HepG2 (cell line): Measurements from ENCODE around the gene SLC22A12. TPM values are rescaled to one million over a fixed set of nuclear protein-coding genes. Genes with fewer than 3 reads are reported as not detected.
"Not testable (repeated sequence)": the region's sequence is repeated elsewhere in the genome, so short reads cannot be mapped to it uniquely, and the experiment has no call there.

Experiments
- ATAC-seq: fragments of 200-7000 bp; cut with Tn5 transposase; 3 replicates; pipeline ENCODE4 v1.9.1; 2020; ENCODE audit warnings: mild to moderate bottlenecking, moderate library complexity
- BruUV-seq: library from RNA; stranded (reverse); fragments of 400-500 nt; replicated peaks from 2 replicates; lab custom pipeline; 2021; lab: Mats Ljungman, UMichigan
- CTCF ChIA-PET: fragments of 300-600 bp; formaldehyde crosslinking; extraction: SDS; loops from one replicate; lab custom pipeline; 2021; ENCODE audit warnings: low total read pairs, inconsistent platforms, low intra/inter-chr PET ratio; lab: Yijun Ruan, JAX
- POLR2A ChIA-PET: fragments of 350-600 bp; sonication (Branson Sonifier 250); formaldehyde crosslinking; loops from one replicate; lab custom pipeline; 2020; ENCODE audit warnings: antibody characterized with exemption, inconsistent platforms; lab: Yijun Ruan, JAX
- DNase-seq: peaks from one replicate; pipeline ENCODE4 v3.0.0-alpha.2; 2015; ENCODE audit warnings: low spot score
- FAIRE-seq: peaks from 3 replicates; lab custom pipeline; 2011; peaks lifted over from hg19 to GRCh38; lab: Jason Lieb, UNC
- H2AFZ ChIP-seq: one replicate; pipeline ENCODE4 v1.6.1; 2011; ENCODE audit warnings: low read length, inconsistent platforms
- H3K27ac ChIP-seq: fragments of 300-600 bp; 3 replicates; pipeline ENCODE4 v1.8.0; 2011; ENCODE audit warnings: mixed run types, mild to moderate bottlenecking, mixed read lengths, low read length, inconsistent platforms; ENCODE audit not compliant: insufficient read depth; ENCODE audit errors: extremely low read length
- H3K27me3 ChIP-seq, 2 experiments: fragments of 200-600 bp in 1 of 2; 2 replicates in 1 of 2; 3 replicates in 1 of 2; pipeline versions ENCODE4 v1.6.0 to v1.8.0; 2011; ENCODE audit warnings: low read length in 2 of 2, mild to moderate bottlenecking in 2 of 2, moderate library complexity in 2 of 2, inconsistent platforms in 1 of 2; ENCODE audit not compliant: insufficient read depth in 2 of 2, control insufficient read depth in 1 of 2
- H3K36me3 ChIP-seq, 2 experiments: fragments of 200-600 bp in 1 of 2; replicated peaks in 1 of 2; 2 replicates in 1 of 2; 3 replicates in 1 of 2; pipeline versions ENCODE4 v1.5.1 to v1.8.0; 2011; ENCODE audit warnings: low read length in 2 of 2, inconsistent platforms in 1 of 2; ENCODE audit not compliant: insufficient read depth in 2 of 2, control insufficient read depth in 1 of 2
- H3K4me1 ChIP-seq: 2 replicates; pipeline ENCODE4 v1.5.1; 2012; ENCODE audit warnings: low read length, inconsistent platforms; ENCODE audit not compliant: insufficient read depth
- H3K4me2 ChIP-seq: 2 replicates; pipeline ENCODE4 v1.6.0; 2011; ENCODE audit warnings: low read depth, low read length, inconsistent platforms
- H3K4me3 ChIP-seq, 3 experiments: fragments of 200-600 bp in 1 of 3; sonication (generic), shearing (Covaris generic) in 1 of 3; replicated peaks in 1 of 3; 2 replicates each; pipeline ENCODE4 v1.5.1; 2011 to 2016; ENCODE audit warnings: low read length in 3 of 3, inconsistent platforms in 2 of 3, low read depth in 2 of 3, mild to moderate bottlenecking in 2 of 3, control low read depth in 1 of 3, mixed read lengths in 1 of 3; ENCODE audit not compliant: insufficient read depth in 1 of 3
- H3K79me2 ChIP-seq: one replicate; pipeline ENCODE4 v1.6.1; 2011; ENCODE audit warnings: low read length, inconsistent platforms; ENCODE audit not compliant: insufficient read depth
- H3K9ac ChIP-seq: 2 replicates; pipeline ENCODE4 v1.6.0; 2011; ENCODE audit warnings: mild to moderate bottlenecking, low read depth, low read length, inconsistent platforms; ENCODE audit not compliant: insufficient read depth
- H3K9me3 ChIP-seq: 2 replicates; pipeline ENCODE4 v1.5.1; 2012; ENCODE audit warnings: mild to moderate bottlenecking, low read length
- H4K20me1 ChIP-seq: 2 replicates; pipeline ENCODE4 v1.6.0; 2011; ENCODE audit warnings: inconsistent platforms, mild to moderate bottlenecking, low read length, moderate library complexity; ENCODE audit not compliant: insufficient read depth
- AHDC1 ChIP-seq: sonication (generic); formaldehyde crosslinking; IDR thresholded peaks from 2 replicates; pipeline ENCODE4 v1.5.1; 2020; ENCODE audit warnings: mild to moderate bottlenecking, missing genetic modification reagents, borderline replicate concordance
- ARHGAP35 ChIP-seq: sonication (generic); formaldehyde crosslinking; IDR thresholded peaks from 2 replicates; pipeline ENCODE4 v1.9.0; 2022; ENCODE audit warnings: mild to moderate bottlenecking, inconsistent platforms, moderate library complexity, missing genetic modification reagents, borderline replicate concordance
- KDM6A ChIP-seq: IDR thresholded peaks from 2 replicates; pipeline ENCODE4 v1.6.1; 2016; ENCODE audit warnings: low read depth
- RXRA ChIP-seq: sonication (generic); formaldehyde crosslinking; IDR thresholded peaks from 2 replicates; pipeline ENCODE4 v1.5.1; 2020; ENCODE audit warnings: missing genetic modification reagents
- SALL2 ChIP-seq: sonication (generic); formaldehyde crosslinking; IDR thresholded peaks from 2 replicates; pipeline ENCODE4 v1.8.1; 2023; ENCODE audit warnings: mild to moderate bottlenecking, missing genetic modification reagents, inconsistent platforms
- ZNF234 ChIP-seq: sonication (generic); formaldehyde crosslinking; conservative IDR thresholded peaks from 2 replicates; pipeline ENCODE4 v1.5.1; 2020; ENCODE audit warnings: mild to moderate bottlenecking, missing genetic modification reagents
- ZNF367 ChIP-seq: sonication (generic); formaldehyde crosslinking; IDR thresholded peaks from 2 replicates; pipeline ENCODE4 v1.4.0; 2020; ENCODE audit warnings: missing genetic modification reagents, borderline replicate concordance
- ZNF468 ChIP-seq: sonication (generic); formaldehyde crosslinking; IDR thresholded peaks from 2 replicates; pipeline ENCODE4 v1.8.0; 2022; ENCODE audit warnings: mild to moderate bottlenecking, moderate library complexity, missing genetic modification reagents
- ZNF558 ChIP-seq: sonication (generic); formaldehyde crosslinking; IDR thresholded peaks from 2 replicates; pipeline ENCODE4 v1.9.0; 2022; ENCODE audit warnings: mild to moderate bottlenecking, missing genetic modification reagents, borderline replicate concordance
- ZNF597 ChIP-seq: sonication (generic); formaldehyde crosslinking; IDR thresholded peaks from 2 replicates; pipeline ENCODE4 v1.5.0; 2020; ENCODE audit warnings: missing genetic modification reagents
- ZNF687 ChIP-seq: sonication (generic); formaldehyde crosslinking; IDR thresholded peaks from 2 replicates; pipeline ENCODE4 v1.5.1; 2020; ENCODE audit warnings: mild to moderate bottlenecking, missing genetic modification reagents, moderate library complexity
- ZNF841 ChIP-seq: sonication (generic); formaldehyde crosslinking; IDR thresholded peaks from 2 replicates; pipeline ENCODE4 v1.8.1; 2023; ENCODE audit warnings: missing genetic modification reagents, borderline replicate concordance
- WGBS: methylation state at CpG from one replicate; pipeline ENCODE4 v1.1.6; 2017; ENCODE audit warnings: low lambda C conversion rate; 5-methylcytosine and 5-hydroxymethylcytosine counted together
- in situ Hi-C: cut with HindIII; loops from 2 replicates; pipeline ENCODE4 v1.10.0; 2017; ENCODE audit warnings: low pct_unique_long_range_greater_than_20kb; ENCODE audit not compliant: extremely low pct_ligation_motif_present
- intact Hi-C: fragments of 100-400 bp; cut with micrococcal nuclease; formaldehyde crosslinking; loops from one replicate; pipeline ENCODE4 v1.10.0; 2022; ENCODE audit not compliant: unreplicated experiment
- polyA plus RNA-seq, 8 experiments: library from polyadenylated mRNA; depleted of rRNA in 3 of 8; stranded (reverse) in 7 of 8; unstranded in 1 of 8; fragments of >200 nt; fragmentation: Illumina TruSeq in 4 of 8; extraction: Trizol in 4 of 8; gene quantifications; 2 replicates each; pipeline versions ENCODE4 v1.2.1 to v1.2.3, GENCODE V29; 2011 to 2016; ENCODE audit warnings: low read depth in 4 of 8, missing spikeins in 1 of 8, mixed read lengths in 1 of 8; ENCODE audit not compliant: insufficient read depth in 1 of 8
- total RNA-seq, 5 experiments: library from RNA; depleted of rRNA; stranded (reverse); fragments of >200 nt; fragmentation: Illumina TruSeq; extraction: Trizol; gene quantifications; 2 replicates each; pipeline ENCODE4 v1.2.3, GENCODE V29; 2016; ENCODE audit warnings: low read depth in 1 of 5

Gene SLC22A12
- total and polyA plus RNA-seq, 2 of the 13 experiments (the other 11 are each of a cell fraction or from before 2014, with no cell fraction given): not detected

GRCh38 chr11:64560941-64561340 lies 30.1 kb upstream of the SLC22A12 start (continued):
- no peak for TF ChIP-seq AHDC1 (CRISPR knock-in tag)
- TF ChIP-seq SALL2 (CRISPR knock-in tag): no peak
- TF ChIP-seq ZNF687: no peak
- TF ChIP-seq KDM6A: no peak
- TF ChIP-seq ZNF558 (CRISPR knock-in tag): no peak
- no peak for TF ChIP-seq ZNF841
- TF ChIP-seq ZNF468 (CRISPR knock-in tag): no peak
- no peak for TF ChIP-seq ARHGAP35
- no peak for TF ChIP-seq ZNF234 (CRISPR knock-in tag)
- no peak for TF ChIP-seq ZNF597 (CRISPR knock-in tag)
- no peak for TF ChIP-seq ZNF367
- TF ChIP-seq RXRA (CRISPR knock-in tag): no peak
- TF ChIP-seq, all 625 proteins: peak for 0

- H3K9me3 ChIP-seq, H3K79me2 ChIP-seq, POLR2A ChIA-PET, BruUV-seq, H3K36me3 ChIP-seq, H2AFZ ChIP-seq, H3K9ac ChIP-seq, CTCF ChIA-PET, DNase-seq, FAIRE-seq, H3K4me3 ChIP-seq, H3K27ac ChIP-seq, intact Hi-C loops, H4K20me1 ChIP-seq, H3K27me3 ChIP-seq, ATAC-seq, H3K4me2 ChIP-seq, in situ Hi-C loops: not testable (repeated sequence)
- WGBS: 61% methylated on average over 3 of the region's 3 CpGs
- peaks cover 45% of the 10 kb centered on the region for H3K4me1 ChIP-seq
Measured at GRCh38 chr11:64561429-64561828, 29.6 kb upstream of the SLC22A12 start.
